SK-N-DZ (cell line): ENCODE data around the gene KISS1. TPM values are rescaled to one million over a fixed set of nuclear protein-coding genes. Genes with fewer than 3 reads are reported as not detected.
"Not testable (repeated sequence)": the region's sequence is repeated elsewhere in the genome, so short reads cannot be mapped to it uniquely, and the experiment has no call there.

ENCODE experiments used
- DNase-seq: peaks from one replicate; pipeline ENCODE4 v3.0.0-alpha.2; 2015; ENCODE audit warnings: low spot score
- polyA plus RNA-seq, 2 experiments: library from polyadenylated mRNA; depleted of rRNA; stranded (reverse); fragments of >200 nt; gene quantifications; 2 replicates each; pipeline ENCODE4 v1.2.3, GENCODE V29; 2014

KISS1 gene, protein sequence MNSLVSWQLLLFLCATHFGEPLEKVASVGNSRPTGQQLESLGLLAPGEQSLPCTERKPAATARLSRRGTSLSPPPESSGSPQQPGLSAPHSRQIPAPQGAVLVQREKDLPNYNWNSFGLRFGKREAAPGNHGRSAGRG
- polyA plus RNA-seq (2014; cell fraction: cytosol; rRNA removed), result not detected in 2 replicates
- polyA plus RNA-seq (2014; cell fraction: nucleus; rRNA removed), result not detected in 2 replicates

DNA sequence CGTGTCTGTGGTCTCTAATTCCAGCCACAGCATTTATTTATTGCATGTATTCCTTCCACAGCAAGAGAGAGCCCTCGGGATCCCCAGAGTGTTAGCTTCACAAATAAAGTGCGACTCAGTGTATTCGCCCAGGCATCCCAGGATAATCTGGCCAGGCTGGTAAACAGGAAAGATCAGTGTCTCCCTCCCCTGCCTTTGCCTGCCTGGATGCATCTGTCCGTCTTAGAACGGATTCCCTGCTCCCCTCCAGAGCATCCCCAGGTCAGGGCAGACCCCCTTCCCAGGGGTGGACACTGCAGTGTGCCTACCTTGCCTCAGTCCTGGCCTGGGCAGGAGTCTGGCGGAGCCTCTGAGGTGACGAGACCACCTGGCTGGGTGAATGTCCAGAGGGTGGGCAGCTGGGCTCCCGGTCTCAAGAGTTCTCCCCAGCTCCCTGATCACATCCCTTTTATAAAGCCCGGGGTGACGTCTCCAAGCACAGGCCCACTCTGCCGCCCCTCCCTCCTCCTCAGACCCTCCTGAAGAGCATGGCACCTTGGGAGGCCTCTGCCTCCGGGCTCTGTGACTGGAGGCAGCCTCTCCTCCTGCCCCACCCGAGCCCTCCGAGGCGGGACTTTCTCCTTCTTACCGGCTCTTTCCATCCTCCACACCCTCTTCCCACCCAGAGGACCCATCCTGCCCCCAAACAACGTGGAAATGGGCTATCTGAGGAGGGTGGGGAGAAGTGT, at the start of gene KISS1:
Gene KISS1, minus strand, starts transcription at position 424 of the 728 bp plus-strand sequence. CDS start 3,615 bp downstream, outside the sequence.
- DNase-seq, result no peak

DNA sequence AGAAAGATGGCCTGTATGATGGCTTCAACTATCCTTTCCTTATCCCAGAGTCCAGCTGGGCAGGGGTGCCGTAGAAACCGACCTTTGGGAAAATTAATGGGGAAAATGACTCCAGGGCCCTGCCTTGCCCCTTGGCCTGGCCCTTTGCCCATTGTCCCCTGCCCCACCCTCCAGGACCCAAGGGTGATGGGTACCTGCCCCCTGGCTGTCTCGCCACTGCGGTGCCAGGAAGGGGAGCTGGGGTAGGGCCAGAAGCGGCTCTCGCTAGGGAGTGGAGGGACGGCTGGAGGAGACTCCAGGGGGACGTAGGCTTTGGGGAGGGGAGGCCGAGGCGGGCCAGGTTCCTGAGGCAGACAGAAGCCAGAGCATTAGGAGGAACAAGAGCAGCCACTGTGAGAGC, 46.6 kb upstream of the KISS1 start:
- no peak for DNase-seq

DNA sequence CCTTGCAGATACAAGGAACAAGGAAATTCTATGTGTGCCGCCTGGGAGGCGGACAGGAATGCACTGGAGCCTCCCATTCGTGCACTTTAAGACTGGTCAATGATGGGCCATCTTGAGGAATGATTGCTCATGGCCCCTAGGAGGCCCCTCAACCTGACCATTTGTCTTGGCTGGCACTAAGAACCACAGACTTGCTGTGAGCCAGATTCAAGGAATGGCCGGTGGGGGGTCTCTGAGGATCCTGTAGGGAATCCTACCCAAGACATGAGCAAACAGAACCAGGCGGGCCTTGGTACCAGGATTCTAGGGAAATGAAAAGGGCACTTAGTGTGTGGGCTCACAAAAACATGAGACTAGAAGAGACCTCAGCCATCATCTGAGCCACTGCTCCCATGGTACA, 45.6 kb upstream of the KISS1 start:
- no peak for DNase-seq

DNA sequence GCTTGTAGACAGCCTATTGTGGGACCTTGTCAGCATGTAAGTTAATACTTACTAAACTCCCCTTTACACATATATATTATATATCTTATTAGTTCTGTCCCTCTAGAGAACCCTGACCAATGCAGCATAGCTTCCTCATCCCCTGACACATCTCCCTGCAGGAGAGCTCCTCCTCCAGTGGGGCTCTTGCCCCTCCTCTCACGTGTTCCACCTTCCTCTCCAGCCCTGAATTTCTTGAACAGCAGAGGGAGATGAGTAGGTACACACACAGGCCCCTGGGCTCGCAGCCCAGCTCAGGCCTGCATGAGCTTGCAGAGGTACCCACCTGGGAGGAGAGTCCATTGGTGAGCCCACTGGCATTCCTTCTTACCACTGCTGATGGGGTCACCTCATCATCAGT, 44.8 kb upstream of the KISS1 start:
- no peak for DNase-seq

DNA sequence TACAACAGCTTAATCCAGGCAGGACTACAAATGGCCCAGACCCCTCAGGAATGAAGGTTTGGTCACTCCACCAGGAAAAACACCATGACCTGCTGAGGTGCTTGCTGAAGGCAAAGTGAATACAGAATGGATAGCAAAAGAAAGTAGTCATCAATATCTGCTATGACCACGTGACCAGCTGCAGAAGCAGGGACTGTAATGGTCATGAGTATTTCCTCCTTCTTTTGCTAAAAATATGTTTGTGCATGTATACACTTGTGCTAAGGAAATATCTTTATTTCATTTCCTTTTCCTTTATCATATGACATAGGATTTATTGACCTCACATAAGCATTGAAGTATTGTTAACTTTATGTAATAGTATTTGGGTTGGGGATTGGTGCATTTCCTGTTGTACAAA, 43.9 kb upstream of the KISS1 start:
- DNase-seq, result no peak

DNA sequence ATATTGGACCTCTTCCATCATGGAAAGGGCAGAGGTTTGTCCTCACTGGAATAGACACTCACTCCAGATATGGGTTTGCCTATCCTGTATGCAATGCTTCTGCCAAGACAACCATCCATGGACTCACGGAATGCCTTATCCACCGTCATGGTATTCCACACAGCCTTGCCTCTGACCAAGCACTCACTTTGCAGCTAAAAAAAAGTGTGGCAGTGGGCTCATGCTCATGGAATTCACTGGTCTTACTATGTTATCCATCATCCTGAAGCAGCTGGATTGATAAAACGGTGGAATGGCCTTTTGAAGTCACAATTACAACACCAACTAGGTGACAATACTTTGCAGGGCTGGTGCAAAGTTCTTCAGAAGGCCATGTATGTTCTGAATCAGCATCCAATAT, 43.1 kb upstream of the KISS1 start:
- not testable (repeated sequence) for DNase-seq

DNA sequence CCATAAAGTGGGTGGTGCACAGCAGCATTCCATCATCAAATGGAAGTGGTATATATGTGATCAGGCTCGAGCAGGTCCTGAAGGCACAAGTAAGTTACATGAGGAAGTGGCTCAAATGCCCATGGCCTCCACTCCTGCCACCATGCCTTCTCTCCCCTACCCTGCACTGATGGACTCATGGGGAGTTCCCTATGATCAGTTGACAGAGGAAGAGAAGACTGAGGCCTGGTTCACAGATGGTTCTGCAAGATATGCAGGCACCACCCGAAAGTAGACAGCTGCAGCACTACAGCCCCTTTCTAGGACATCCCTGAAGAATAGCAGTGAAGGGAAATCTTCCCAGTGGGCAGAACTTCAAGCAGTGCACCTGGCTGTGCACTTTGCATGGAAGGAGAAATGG, 42.2 kb upstream of the KISS1 start:
- not testable (repeated sequence) for DNase-seq

DNA sequence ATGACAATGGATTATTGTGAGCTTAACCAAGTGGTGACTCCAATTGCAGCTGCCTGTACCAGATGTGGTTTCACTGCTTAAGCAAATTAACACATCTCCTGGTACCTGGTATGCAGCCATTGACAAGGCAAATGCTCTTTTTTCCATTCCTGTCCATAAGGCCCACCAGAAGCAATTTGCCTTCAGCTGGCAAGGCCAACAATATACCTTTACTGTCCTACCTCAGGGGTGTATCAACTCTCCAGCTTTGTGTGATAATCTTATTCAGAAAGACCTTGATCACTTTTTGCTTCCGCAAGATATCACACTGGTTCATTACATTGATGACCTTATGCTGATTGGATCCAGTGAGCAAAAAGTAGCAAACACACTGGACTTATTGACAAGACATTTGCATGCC, 41.2 kb upstream of the KISS1 start:
- DNase-seq, result not testable (repeated sequence)

DNA sequence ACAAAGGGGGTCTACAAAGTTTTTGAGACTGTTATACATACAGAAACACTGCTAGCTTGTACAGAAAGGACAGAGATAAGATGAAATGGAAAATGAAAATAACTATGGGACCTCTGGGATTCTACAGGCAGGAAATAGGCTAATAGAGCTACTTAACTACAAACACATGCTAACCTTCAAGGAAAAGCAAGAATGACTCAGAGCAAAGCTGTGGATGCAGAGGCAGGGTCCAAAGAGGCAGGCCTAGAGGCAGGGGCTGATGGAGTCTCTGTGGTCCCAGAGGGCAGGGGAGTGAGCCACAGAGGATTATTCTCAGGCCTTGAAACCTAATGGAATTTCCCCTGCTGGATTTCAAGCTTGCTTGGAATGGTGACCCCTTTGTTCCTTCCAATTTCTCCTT, 36.2 kb upstream of the KISS1 start:
- no peak for DNase-seq

DNA sequence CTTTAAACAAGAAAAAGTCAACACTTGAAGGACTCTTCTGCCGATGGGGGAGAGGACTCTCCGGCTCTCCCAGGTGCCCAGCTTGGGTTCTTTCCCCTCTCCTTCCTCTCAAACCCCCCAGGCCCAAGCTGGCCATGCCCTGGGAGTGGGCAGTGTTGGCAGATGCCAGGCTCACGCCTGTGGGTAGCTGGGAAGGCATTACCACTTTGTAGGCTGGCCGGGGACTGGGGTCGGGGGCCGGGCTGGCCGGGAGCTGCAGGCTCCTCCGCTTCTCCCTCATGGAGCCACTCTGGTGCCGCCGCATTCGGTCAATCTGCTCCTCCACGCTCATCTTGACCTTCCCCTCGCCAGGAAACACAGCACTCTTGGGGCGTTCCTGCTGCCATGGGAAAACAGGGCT, 33.9 kb upstream of the KISS1 start:
- DNase-seq, result no peak

DNA sequence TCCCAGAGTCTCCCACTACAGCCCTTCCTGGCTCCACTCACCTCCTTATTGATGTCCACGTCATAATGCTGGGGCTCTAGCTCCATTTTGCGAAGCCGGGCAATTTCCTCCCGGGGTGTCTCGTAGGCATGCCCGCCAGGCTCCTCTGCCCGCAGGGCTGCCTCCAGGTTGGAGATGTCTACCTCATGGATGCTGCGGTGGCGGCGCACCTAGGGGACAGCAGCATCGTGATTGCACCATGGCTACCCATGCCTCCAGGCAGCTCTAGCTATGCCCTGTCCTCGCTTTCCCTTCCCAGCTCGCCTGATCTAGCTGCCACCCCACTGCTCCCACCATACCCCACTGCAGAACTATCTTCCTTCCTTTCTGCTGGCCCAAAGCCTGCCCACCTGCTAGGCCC, 32.6 kb upstream of the KISS1 start:
- no peak for DNase-seq

DNA sequence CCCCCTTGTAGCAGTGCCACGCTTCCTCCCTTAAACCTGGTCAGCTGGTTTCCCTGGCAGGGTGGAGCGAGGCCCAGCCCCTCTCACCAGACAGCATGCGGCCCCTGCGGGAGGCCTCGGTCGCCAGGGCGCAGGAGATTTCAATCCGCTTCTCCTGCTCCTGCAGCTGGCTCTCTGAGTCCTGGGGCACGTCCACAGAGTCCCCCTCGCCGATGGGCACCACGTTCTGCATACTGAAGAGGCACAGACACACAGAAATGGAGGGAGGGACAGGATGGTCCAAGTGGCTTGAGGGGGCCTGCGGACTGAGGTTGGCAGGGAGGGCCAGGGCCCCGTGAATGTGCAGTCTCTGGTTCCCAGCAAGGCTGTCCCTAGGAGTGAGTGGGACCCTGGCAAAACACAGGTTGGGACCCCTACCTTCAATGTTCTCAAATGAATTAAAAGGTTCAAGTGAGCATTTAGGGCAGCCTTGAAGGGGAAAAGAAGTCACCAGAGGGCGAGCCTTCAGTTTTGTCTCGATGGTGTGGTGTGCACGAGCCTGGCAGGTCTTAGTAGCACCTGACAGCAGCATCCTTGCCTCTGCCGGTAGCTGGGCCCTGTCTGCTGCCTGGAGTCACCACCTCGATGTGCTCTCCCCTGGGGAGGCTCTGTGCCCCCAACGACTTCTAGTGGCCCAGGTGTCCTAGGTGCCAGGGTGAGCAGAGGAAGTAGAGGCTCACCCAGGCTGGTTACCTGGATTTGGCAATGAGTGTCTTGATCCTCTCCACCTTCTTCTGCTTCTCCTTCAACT, 31.9 kb upstream of the KISS1 start:
- no peak for DNase-seq

DNA sequence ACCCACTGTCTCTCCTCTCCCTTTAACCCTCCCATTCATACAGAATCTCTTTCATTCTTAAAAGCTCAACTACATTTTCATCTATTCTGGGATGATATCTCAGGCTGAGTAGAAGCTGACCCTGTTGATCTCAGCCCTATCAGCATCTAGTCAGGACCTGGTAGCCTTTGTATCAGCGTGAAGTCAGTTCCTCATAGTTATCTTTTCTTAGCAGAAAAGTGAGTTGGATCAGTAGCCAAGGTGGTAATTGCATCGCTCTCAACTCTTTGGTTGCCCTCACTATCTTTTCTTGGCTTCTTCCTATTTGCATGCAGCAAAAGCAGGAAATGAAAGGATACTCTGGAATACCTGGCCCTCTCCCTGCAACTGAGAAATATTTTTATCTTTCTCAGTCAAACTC, 31.1 kb upstream of the KISS1 start:
- no peak for DNase-seq

DNA sequence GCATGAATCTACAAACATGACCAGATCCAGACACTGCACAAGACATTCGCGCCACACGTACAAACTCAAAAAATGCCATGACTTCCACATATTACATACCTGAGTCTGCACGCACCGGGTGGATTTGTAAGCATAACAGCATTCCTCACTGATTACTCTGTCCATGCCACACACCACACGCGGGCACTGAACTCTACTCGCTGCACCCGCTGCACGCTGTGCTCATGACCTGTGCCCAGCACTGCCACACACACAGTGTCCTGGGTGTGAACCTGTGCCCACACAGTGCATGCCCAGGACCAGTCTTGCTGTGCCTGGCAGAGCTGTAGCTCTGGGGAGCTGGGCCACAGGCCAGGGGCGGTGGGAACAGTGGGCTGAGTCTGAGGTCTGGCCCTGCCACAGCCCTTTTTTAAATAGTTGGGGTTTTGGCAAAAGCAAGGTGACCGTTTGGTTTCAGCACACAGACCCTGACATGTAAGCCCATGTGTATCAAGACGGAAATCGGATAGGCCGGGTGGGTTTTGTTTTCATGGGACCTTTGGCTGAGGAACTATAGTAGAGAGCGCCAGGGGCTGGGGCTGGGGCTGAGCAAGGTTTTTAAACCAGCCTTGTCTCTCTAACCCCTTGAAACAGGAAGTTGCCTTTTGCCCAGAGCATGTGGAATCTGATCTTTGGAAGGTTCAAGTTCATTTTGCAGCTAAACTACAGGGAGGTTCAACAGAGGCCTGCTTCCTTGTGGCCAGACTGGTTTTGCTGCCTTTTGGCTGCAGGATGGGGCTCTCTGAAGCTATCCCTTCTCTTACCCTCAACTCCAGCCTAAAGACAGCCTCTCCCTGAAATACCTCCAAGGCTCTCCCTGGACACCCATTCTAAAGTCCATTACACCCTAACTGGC, 29.8 kb upstream of the KISS1 start:
- no peak for DNase-seq

DNA sequence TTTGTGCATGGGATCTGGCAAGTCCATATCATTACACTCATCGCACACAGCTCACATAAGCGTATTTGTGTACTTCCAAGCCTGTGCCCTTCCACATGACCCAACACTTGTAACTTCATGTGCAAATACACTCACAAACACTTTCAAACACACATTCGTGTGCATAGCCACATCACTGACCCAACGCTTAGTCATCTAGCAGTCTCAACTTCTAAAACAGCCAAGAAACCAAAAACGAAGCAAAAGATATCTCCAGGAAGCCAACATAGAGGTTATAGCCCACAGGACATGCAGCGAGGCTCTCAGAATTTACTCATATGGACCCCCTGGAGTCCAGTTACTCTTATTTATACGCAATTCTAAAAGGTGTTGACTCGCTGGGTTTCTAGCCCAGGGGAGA, 28.4 kb upstream of the KISS1 start:
- no peak for DNase-seq

DNA sequence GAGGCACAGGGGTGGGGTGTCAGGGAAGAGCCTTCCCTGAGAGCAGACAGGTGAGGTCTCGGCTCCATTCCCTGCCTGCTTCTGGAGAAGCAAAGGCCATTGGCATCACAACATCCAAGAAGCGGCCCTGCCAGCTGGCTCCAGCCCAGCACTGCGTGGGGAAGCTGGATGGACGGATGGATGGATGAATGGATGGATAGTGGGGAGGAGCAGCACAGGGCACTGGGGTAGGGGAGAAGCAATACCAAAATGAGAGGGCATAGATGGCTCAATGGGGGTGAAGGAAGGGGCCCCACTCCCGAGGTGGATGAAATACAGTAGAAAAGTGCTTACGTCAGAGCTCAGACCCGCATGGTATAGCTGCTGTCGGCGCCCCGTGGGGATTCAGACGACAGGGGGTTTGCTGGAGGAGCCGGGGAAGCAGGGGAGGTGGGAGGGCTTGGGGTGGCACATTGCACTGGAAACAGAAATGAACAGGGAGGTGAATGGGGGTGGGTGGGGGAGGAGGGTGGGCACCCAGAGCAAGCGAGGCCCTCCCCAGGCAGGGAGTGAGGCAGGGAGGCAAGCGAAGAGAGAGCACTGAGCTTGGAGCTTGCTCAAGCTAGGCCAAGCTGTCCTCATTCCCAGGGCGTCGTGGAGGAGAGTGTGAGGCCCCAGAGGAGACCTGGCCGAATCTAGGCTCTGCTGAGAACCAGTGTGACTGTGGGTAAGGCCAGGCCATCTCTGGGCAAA, 27.0 kb upstream of the KISS1 start:
- DNase-seq, result no peak

DNA sequence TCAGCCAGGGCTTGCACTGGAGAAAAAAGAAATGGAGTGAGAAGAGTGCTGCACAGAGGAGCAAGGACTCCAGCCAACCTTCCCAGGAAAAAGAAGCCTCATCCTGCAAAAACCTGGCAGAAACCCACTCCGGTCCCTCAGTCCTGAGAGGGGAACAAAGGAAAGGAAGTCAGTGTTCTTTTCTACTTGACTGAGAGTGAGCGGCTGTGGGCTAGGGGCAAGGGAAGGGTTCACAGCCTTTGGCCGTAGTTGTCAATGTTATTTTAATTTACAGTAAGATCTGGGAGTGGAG, 26.4 kb upstream of the KISS1 start:
- no peak for DNase-seq

DNA sequence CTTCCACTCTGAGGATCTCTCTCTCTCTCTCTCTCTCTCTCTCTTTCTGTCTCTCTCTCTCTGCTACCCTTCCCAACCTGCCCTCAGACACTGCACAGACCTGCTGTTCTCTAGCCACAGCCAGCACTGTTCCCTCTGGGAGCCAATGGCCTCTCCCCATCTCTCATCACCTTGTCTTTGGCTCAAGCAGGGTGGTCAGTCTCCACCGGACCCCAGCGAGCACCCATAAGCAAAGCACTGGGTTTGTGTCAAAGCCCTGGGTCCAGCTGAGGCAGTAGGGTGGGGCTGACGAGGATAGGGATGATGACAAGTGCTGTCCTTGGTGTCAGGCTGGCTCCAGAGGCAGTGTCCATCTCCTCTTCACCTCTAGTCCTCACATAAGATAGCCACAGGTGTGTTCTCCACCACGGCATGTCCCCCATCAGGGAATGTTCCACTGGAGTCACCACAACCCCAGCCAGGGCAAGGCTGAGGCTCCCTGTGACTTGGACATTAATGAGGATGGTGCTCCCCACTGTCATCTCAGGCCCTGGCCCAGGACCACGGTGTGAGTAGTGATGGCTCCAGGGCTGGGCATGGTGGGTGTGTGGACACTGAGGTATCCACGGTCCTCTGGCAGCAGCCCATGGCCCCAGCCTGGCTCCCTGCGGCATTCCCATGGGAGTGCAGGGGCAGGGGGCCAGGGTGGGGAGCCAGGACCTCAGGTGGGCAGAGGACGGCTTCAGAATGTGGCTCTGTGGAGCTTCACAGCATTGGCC, 25.9 kb upstream of the KISS1 start:
- DNase-seq, result no peak

DNA sequence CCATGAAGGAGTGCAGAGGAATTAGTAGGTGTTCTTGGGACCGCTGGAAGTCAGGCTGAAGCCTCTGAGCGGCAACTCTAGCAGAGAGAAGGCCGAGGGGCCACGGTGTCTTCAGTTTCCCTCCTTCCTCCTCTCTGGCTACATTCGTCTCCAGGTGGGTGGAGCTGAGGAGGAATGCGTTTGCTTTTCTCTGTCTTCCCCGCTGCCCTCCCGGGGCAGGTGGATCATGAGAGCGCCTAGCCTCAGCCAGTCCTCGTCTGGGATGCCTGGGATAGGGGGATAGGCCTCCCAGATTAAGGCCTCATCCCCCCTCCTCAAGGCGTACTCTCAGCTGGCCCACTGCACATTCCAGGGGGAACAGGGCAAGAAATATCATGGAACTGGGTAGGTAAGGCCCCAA, 25.0 kb upstream of the KISS1 start:
- DNase-seq, result no peak

DNA sequence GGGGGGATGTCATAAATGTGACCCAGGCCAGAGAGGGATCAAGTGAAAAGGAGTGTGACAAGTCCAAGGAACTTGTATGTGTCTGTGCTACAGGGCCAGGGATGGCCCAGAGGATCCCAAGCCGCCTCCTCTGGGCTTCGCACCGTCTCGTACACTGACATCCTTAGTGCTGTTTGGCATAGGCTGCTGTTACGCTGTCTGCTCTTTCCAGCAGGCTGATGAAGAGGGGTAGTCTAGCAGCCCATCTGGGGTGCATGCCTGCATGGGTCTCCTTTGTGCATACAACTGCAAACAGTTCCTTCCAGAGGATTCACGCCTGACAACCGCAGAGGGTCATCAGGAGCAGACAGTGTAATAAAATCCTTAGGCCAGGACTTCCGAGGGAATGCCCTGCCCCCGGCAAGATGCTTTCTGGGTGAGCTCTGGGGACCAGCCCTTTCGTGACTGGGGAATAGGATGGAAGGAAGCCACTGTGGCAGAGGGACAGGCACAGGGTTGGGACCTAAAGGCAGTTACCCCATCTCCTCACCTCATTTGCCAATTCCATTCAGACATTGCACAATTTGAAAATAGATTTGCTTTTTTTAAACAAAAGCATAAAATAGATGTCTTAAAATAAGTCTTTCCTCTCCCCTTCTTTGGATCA, 23.8 kb upstream of the KISS1 start:
- DNase-seq, result no peak
